Neural progenitor cell (in vitro differentiated cells): ENCODE data around the gene SMOC2. TPM values are rescaled to one million over a fixed set of nuclear protein-coding genes. Genes with fewer than 3 reads are reported as not detected.

ENCODE experiments used
- DNase-seq: peaks from one replicate; pipeline ENCODE4 v3.0.0-alpha.2; 2016; ENCODE audit warnings: low spot score
- H2AFZ ChIP-seq: fragments of 200-600 bp; sonication (generic); replicated peaks from 2 replicates; pipeline ENCODE4 v1.6.1; 2016; ENCODE audit warnings: antibody characterized with exemption
- H3F3A ChIP-seq: fragments of 200-600 bp; sonication (generic); 2 replicates; pipeline ENCODE4 v1.6.1; 2016; ENCODE audit warnings: antibody characterized with exemption, low read depth
- H3K27ac ChIP-seq: fragments of 200-600 bp; sonication (generic); 2 replicates; pipeline ENCODE4 v1.5.1; 2016; ENCODE audit warnings: mild to moderate bottlenecking
- H3K27me3 ChIP-seq: fragments of 200-600 bp; sonication (generic); 2 replicates; pipeline ENCODE4 v1.6.1; 2016; ENCODE audit warnings: mild to moderate bottlenecking, moderate library complexity
- H3K36me3 ChIP-seq: fragments of 200-600 bp; sonication (generic); 2 replicates; pipeline ENCODE4 v1.5.1; 2016
- H3K4me1 ChIP-seq: fragments of 200-600 bp; sonication (generic); 2 replicates; pipeline ENCODE4 v1.6.1; 2016; ENCODE audit warnings: mixed run types
- H3K4me2 ChIP-seq: fragments of 200-600 bp; sonication (generic); 2 replicates; pipeline ENCODE4 v1.6.1; 2016
- H3K4me3 ChIP-seq: fragments of 200-600 bp; sonication (generic); 2 replicates; pipeline ENCODE4 v1.5.1; 2016
- H3K79me2 ChIP-seq: fragments of 200-600 bp; sonication (generic); 2 replicates; pipeline ENCODE4 v1.6.1; 2016; ENCODE audit warnings: low read depth
- H3K9ac ChIP-seq: fragments of 200-600 bp; sonication (generic); 2 replicates; pipeline ENCODE4 v1.6.1; 2016
- H3K9me3 ChIP-seq: fragments of 200-600 bp; sonication (generic); 2 replicates; pipeline ENCODE4 v1.5.1; 2016; ENCODE audit warnings: low read depth
- H4K20me1 ChIP-seq: fragments of 200-600 bp; sonication (generic); 2 replicates; pipeline ENCODE4 v1.6.1; 2016; ENCODE audit warnings: low read depth
- H3K27ac Mint-ChIP-seq: 3 replicates; pipeline ENCODE4 v1.8.0; 2021; ENCODE audit warnings: mixed read lengths
- H3K27me3 Mint-ChIP-seq: 2 replicates; pipeline ENCODE4 v1.8.0; 2022; ENCODE audit warnings: low read depth, mild to moderate bottlenecking, inconsistent platforms, moderate library complexity, mixed read lengths; ENCODE audit not compliant: insufficient read depth
- H3K36me3 Mint-ChIP-seq: 3 replicates; pipeline ENCODE4 v1.8.0; 2021; ENCODE audit warnings: mixed read lengths
- H3K4me1 Mint-ChIP-seq: 3 replicates; pipeline ENCODE4 v1.8.0; 2021; ENCODE audit warnings: mixed read lengths
- H3K4me3 Mint-ChIP-seq: 3 replicates; pipeline ENCODE4 v1.8.0; 2021; ENCODE audit warnings: mild to moderate bottlenecking, moderate library complexity, mixed read lengths
- H3K9me3 Mint-ChIP-seq: 3 replicates; pipeline ENCODE4 v1.8.0; 2020; ENCODE audit warnings: mixed read lengths
- CTCF ChIP-seq: fragments of 200-600 bp; sonication (generic); IDR thresholded peaks from 2 replicates; pipeline ENCODE4 v1.5.1; 2017; ENCODE audit warnings: antibody characterized with exemption, mild to moderate bottlenecking
- EZH2 ChIP-seq: fragments of 200-600 bp; sonication (generic); IDR thresholded peaks from 2 replicates; pipeline ENCODE4 v1.6.1; 2017; ENCODE audit warnings: antibody characterized with exemption, mild to moderate bottlenecking, moderate library complexity
- EZH2phosphoT487 ChIP-seq: fragments of 200-600 bp; sonication (generic); IDR thresholded peaks from 2 replicates; pipeline ENCODE4 v1.6.1; 2017; ENCODE audit warnings: antibody characterized with exemption
- total RNA-seq: library from RNA; depleted of rRNA; stranded (reverse); fragments of >200 nt; gene quantifications from 2 replicates; pipeline ENCODE4 v1.2.3, GENCODE V29; 2015; ENCODE audit warnings: low replicate concordance

The SMOC2 gene
- total RNA-seq, 1 donor from 2014 or later, result 0.75 TPM

DNA sequence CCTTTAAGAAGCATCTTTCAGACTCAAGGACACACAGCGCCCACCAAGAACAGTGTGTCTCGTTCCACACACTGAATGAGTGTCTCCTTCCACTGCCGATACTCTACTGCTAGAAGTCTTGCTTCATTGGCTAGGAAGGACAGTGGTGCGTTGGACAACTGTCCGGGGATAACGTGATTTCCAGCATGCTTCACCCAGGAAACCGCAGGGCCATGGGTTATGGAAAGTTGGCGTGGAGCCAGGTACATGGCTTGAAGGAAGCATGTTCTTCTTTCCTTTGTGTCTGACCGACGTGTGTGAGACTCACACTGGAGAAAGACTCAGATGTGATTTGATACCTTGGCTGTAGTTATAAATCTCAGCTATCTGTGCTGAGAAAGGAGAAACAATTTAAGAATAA, 73.2 kb downstream of the SMOC2 start:
- Histone ChIP-seq H4K20me1 (no peaks in the 10 kb centered on the region), H3K4me3 (no peak overlapping the region), H2AFZ (no peak overlapping the region), H3K27ac (no peak overlapping the region), H3K4me1 (no peaks in the 10 kb centered on the region), H3K9me3 (no peaks in the 10 kb centered on the region), H3K79me2 (no peaks in the 10 kb centered on the region), H3K4me2 (no peak overlapping the region), H3K27me3 (no peaks in the 10 kb centered on the region), H3K36me3 (no peaks in the 10 kb centered on the region), H3K9ac (no peak overlapping the region), H3F3A (peaks cover 10% of the 10 kb centered on the region)
- H3K4me3 Mint-ChIP-seq, result no peak overlapping the region
- no peak for DNase-seq
- no peaks in the 10 kb centered on the region for H3K36me3 Mint-ChIP-seq
- TF ChIP-seq EZH2phosphoT487 (no peak), EZH2 (no peak)
- H3K9me3 Mint-ChIP-seq, result no peaks in the 10 kb centered on the region
- H3K27me3 Mint-ChIP-seq, result peaks cover 2% of the 10 kb centered on the region
- peak overlapping the region; percentile 30 for H3K27ac Mint-ChIP-seq
- H3K4me1 Mint-ChIP-seq, result peaks cover 23% of the 10 kb centered on the region

- H3K4me1 Mint-ChIP-seq, result peaks cover 21% of the 10 kb centered on the region
- Histone ChIP-seq H3K27ac (no peak overlapping the region), H3K79me2 (no peaks in the 10 kb centered on the region), H2AFZ (no peak overlapping the region), H3F3A (peaks cover 10% of the 10 kb centered on the region), H3K9me3 (no peaks in the 10 kb centered on the region), H3K36me3 (no peaks in the 10 kb centered on the region), H4K20me1 (no peaks in the 10 kb centered on the region), H3K4me3 (no peak overlapping the region), H3K4me1 (no peaks in the 10 kb centered on the region), H3K27me3 (no peaks in the 10 kb centered on the region), H3K9ac (no peak overlapping the region), H3K4me2 (no peak overlapping the region)
- TF ChIP-seq CTCF, result no peak
- no peak for TF ChIP-seq EZH2
- no peak for TF ChIP-seq EZH2phosphoT487
- H3K27me3 Mint-ChIP-seq, result peaks cover 2% of the 10 kb centered on the region
- no peaks in the 10 kb centered on the region for H3K36me3 Mint-ChIP-seq
- H3K4me3 Mint-ChIP-seq, result no peak overlapping the region
- no peak overlapping the region for H3K27ac Mint-ChIP-seq
- DNase-seq, result peak; percentile 21
- no peaks in the 10 kb centered on the region for H3K9me3 Mint-ChIP-seq
Measured at GRCh38 chr6:168515376-168515775, 74.4 kb downstream of the SMOC2 start.

- Mint-ChIP-seq H3K4me1 (peaks cover 21% of the 10 kb centered on the region), H3K4me3 (no peak overlapping the region), H3K27ac (no peak overlapping the region), H3K9me3 (no peaks in the 10 kb centered on the region), H3K27me3 (peaks cover 2% of the 10 kb centered on the region), H3K36me3 (no peaks in the 10 kb centered on the region)
- Histone ChIP-seq H3F3A (peaks cover 10% of the 10 kb centered on the region), H3K9ac (no peak overlapping the region), H3K4me3 (no peak overlapping the region), H3K9me3 (no peaks in the 10 kb centered on the region), H3K79me2 (no peaks in the 10 kb centered on the region), H4K20me1 (no peaks in the 10 kb centered on the region), H2AFZ (no peak overlapping the region), H3K27ac (no peak overlapping the region), H3K27me3 (no peaks in the 10 kb centered on the region), H3K36me3 (no peaks in the 10 kb centered on the region), H3K4me2 (no peak overlapping the region), H3K4me1 (no peaks in the 10 kb centered on the region)
- DNase-seq, result no peak
- TF ChIP-seq CTCF, result no peak
Measured at GRCh38 chr6:168516944-168517741, 76.2 kb downstream of the SMOC2 start.

DNA sequence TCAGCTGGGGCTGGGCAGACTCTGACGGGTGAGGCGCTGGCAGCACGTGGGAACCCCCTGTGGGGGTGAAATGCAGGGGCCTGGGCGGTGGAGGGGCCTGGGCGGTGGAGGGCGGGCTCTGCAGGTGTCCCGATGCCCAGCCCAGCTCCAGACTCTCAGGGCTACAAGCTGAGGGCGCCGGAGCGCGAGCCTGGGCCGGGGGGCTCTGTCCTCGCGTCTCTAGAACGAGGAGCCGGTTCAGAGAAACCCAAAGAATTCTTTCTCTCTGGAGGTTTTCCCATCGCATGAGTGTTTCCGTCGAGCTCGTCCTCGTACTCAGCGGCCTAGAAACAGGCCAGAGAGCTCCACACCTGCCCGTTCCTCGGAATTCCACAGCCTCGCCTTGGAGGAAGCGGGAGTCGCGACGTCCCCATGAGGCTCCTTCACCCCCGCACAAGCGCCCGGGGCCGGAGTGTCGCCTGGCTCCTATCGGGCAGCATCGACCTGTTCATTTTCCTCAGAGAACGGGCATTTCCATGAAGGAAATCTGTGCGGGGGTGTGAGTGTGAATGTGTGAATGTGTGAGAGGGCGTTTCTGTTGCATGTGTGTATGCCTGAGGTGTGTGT, 76.9 kb downstream of the SMOC2 start:
- H3K36me3 Mint-ChIP-seq, result no peaks in the 10 kb centered on the region
- no peaks in the 10 kb centered on the region for H3K9me3 ChIP-seq

More for the DNA sequence above, 76.9 kb downstream of the SMOC2 start:
- no peaks in the 10 kb centered on the region for H3K27me3 ChIP-seq
- H3K4me1 ChIP-seq, result no peaks in the 10 kb centered on the region
- H3K27ac ChIP-seq, result no peak overlapping the region
- DNase-seq, result no peak
- H3K9ac ChIP-seq, result no peak overlapping the region
- H2AFZ ChIP-seq, result no peak overlapping the region
- no peaks in the 10 kb centered on the region for H3K79me2 ChIP-seq
- H3K4me3 Mint-ChIP-seq, result no peak overlapping the region
- H3K36me3 ChIP-seq, result no peaks in the 10 kb centered on the region
- H3F3A ChIP-seq, result peaks cover 10% of the 10 kb centered on the region
- peaks cover 2% of the 10 kb centered on the region for H3K27me3 Mint-ChIP-seq
- H3K4me3 ChIP-seq, result no peak overlapping the region
- TF ChIP-seq CTCF (no peak), EZH2 (no peak), EZH2phosphoT487 (no peak)
- H3K4me1 Mint-ChIP-seq, result peaks cover 21% of the 10 kb centered on the region
- no peaks in the 10 kb centered on the region for H3K9me3 Mint-ChIP-seq
- H4K20me1 ChIP-seq, result no peaks in the 10 kb centered on the region
- H3K27ac Mint-ChIP-seq, result no peak overlapping the region
- no peak overlapping the region for H3K4me2 ChIP-seq
